ENCODE data around the gene MATK.

The MATK gene

DNA sequence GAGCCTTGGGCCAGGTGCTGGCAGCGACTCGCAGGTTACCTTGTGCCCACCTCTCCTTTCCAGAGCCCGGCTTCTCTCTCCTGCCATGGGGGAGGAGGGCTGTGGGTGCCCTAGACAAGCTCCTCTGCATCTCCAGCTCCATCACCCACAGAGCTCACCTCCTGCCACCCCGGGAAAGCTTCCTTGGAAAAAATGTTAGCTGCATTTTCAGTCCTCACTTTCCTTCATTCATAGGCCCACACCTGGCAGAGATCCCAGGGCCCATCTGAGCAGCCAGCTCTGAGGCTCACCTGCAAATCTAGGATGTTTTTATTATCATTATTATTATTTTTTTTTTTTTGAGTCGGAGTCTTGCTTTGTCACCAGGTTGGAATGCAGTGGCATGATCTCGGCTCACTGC, 45.8 kb upstream of the MATK start:
- no CpG with 5 or more reads among the region's 6 CpGs for WGBS (ENCODE audit: extremely low coverage, insufficient coverage, insufficient read length)
- Histone ChIP-seq H3K4ac (ENCODE audit: low read depth, low read length) (no peak overlapping the region), H3K4me3 (ENCODE audit: low read depth, low read length) (no peak overlapping the region), H2BK12ac (ENCODE audit: low read length) (no peak overlapping the region), H3K27ac (ENCODE audit: low read depth, low read length) (no peak overlapping the region), H3K23ac (ENCODE audit: low read length) (no peak overlapping the region), H3K79me2 (ENCODE audit: control insufficient read depth, insufficient read depth, low read length, poor library complexity) (no peaks in the 10 kb centered on the region), H2BK5ac (ENCODE audit: low read depth, low read length, poor library complexity) (no peak overlapping the region), H4K91ac (ENCODE audit: low read depth, low read length) (no peak overlapping the region), H3K36me3 (ENCODE audit: control insufficient read depth in 1 of 2, insufficient read depth in 2 of 2, low read length in 2 of 2) (no peaks in the 10 kb centered on the region), H4K12ac (ENCODE audit: low read depth, low read length) (no peak overlapping the region), H3K79me1 (ENCODE audit: low read length) (peaks cover 5% of the 10 kb centered on the region), H4K8ac (ENCODE audit: low read depth, low read length) (no peak overlapping the region), H3K14ac (ENCODE audit: low read length) (no peak overlapping the region), H3K27me3 (ENCODE audit: insufficient read depth, low read length) (no peaks in the 10 kb centered on the region), H3K9me3 (ENCODE audit: insufficient read depth, low read depth, low read length) (no peaks in the 10 kb centered on the region), H2BK120ac (ENCODE audit: insufficient read depth, low read length, poor library complexity) (no peak overlapping the region), H2AFZ (ENCODE audit: insufficient read depth, low read length, poor library complexity) (no peak overlapping the region), H2AK5ac (ENCODE audit: low read length) (no peak overlapping the region), H3K4me2 (ENCODE audit: low read length) (no peak overlapping the region), H3K18ac (ENCODE audit: low read length) (no peak overlapping the region), H3K4me1 (ENCODE audit: control insufficient read depth in 1 of 2, insufficient read depth in 2 of 2, low read length in 2 of 2) (peaks cover 0 to 3% of the 10 kb centered on the region in 2 experiments), H3K9ac (ENCODE audit: low read length) (no peak overlapping the region)
- no peak for DNase-seq

GRCh38 chr19:3831601-3832000, 45.4 kb upstream of the MATK start:
- H4K91ac ChIP-seq (ENCODE audit: low read depth, low read length): no peak overlapping the region
- H3K4ac ChIP-seq (ENCODE audit: low read depth, low read length): no peak overlapping the region
- H3K14ac ChIP-seq (ENCODE audit: low read length): no peak overlapping the region
- H3K18ac ChIP-seq (ENCODE audit: low read length): no peak overlapping the region
- H3K4me1 ChIP-seq (ENCODE audit: control insufficient read depth in 1 of 2, insufficient read depth in 2 of 2, low read length in 2 of 2): peaks cover 0 to 4% of the 10 kb centered on the region in 2 experiments
- no peak overlapping the region for H4K8ac ChIP-seq (ENCODE audit: low read depth, low read length)
- H3K4me3 ChIP-seq (ENCODE audit: low read depth, low read length): no peak overlapping the region
- no CpG with 5 or more reads among the region's 19 CpGs for WGBS (ENCODE audit: extremely low coverage, insufficient coverage, insufficient read length)
- H2BK5ac ChIP-seq (ENCODE audit: low read depth, low read length, poor library complexity): no peak overlapping the region
- no peak for DNase-seq
- no peak overlapping the region for H2BK120ac ChIP-seq (ENCODE audit: insufficient read depth, low read length, poor library complexity)
- H3K27me3 ChIP-seq (ENCODE audit: insufficient read depth, low read length): no peaks in the 10 kb centered on the region
- no peak overlapping the region for H2BK12ac ChIP-seq (ENCODE audit: low read length)
- H2AFZ ChIP-seq (ENCODE audit: insufficient read depth, low read length, poor library complexity): no peak overlapping the region
- H3K23ac ChIP-seq (ENCODE audit: low read length): no peak overlapping the region
- no peak overlapping the region for H4K12ac ChIP-seq (ENCODE audit: low read depth, low read length)
- H3K4me2 ChIP-seq (ENCODE audit: low read length): no peak overlapping the region
- H3K79me1 ChIP-seq (ENCODE audit: low read length): peaks cover 5% of the 10 kb centered on the region
- H3K9ac ChIP-seq (ENCODE audit: low read length): no peak overlapping the region
- H3K27ac ChIP-seq (ENCODE audit: low read depth, low read length): no peak overlapping the region
- no peaks in the 10 kb centered on the region for H3K36me3 ChIP-seq (ENCODE audit: control insufficient read depth in 1 of 2, insufficient read depth in 2 of 2, low read length in 2 of 2)
- H3K9me3 ChIP-seq (ENCODE audit: insufficient read depth, low read depth, low read length): no peaks in the 10 kb centered on the region
- no peaks in the 10 kb centered on the region for H3K79me2 ChIP-seq (ENCODE audit: control insufficient read depth, insufficient read depth, low read length, poor library complexity)
- H2AK5ac ChIP-seq (ENCODE audit: low read length): no peak overlapping the region

DNA sequence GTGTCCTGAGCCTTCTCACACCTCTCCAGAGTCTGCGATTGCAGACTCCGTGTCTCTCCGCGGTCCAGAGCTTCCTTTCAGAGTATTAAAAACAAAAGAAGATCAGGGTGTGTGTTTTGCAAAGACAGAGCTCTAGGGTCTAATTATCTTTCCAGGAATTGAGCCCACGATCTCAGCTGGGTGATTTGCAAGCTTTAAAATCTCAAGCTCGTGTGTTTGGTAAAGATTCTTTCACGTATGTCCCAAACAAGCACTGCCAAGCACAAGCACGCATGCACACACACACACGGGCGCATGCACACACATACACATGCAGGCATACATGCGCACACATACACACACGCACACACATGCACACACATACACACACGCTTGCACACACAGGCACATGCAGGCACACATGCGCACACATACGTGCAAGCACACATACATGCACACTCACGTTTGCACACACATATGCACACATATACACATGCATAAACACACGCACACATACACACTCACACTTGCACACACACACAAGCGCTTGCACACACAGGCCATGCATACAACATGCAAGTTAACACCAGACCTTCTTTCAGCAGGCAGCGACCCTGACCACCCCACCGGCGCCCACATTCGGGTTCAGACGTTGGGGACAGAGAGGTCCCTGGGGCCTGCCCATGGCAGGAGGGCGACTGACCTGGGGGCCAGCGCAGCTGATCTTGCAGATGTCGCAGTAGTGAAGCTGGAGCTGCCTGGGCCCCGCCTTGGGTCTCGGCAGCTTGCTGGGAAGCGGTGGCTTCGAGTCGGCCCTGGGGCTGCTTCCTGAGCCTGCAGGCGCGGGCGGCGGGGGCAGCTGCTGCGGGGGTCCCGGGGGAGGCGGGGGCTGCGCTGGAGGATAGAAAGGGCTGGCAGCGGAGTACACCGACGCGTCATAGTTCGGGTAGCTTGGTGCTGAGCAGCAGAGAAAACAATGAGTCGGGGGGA, 44.7 kb upstream of the MATK start:
- Histone ChIP-seq H3K18ac (ENCODE audit: low read length) (no peak overlapping the region), H3K9ac (ENCODE audit: low read length) (no peak overlapping the region), H3K4me3 (ENCODE audit: low read depth, low read length) (peak overlapping the region; percentile 65), H2BK120ac (ENCODE audit: insufficient read depth, low read length, poor library complexity) (no peak overlapping the region), H3K27ac (ENCODE audit: low read depth, low read length) (no peak overlapping the region), H3K4me2 (ENCODE audit: low read length) (no peak overlapping the region), H2AK5ac (ENCODE audit: low read length) (no peak overlapping the region), H3K14ac (ENCODE audit: low read length) (no peak overlapping the region), H3K27me3 (ENCODE audit: insufficient read depth, low read length) (no peaks in the 10 kb centered on the region), H4K8ac (ENCODE audit: low read depth, low read length) (no peak overlapping the region), H3K4me1 (ENCODE audit: control insufficient read depth in 1 of 2, insufficient read depth in 2 of 2, low read length in 2 of 2) (peaks cover 3 to 8% of the 10 kb centered on the region in 2 experiments), H3K23ac (ENCODE audit: low read length) (peak overlapping the region; percentile 3), H3K79me2 (ENCODE audit: control insufficient read depth, insufficient read depth, low read length, poor library complexity) (no peaks in the 10 kb centered on the region), H3K36me3 (ENCODE audit: control insufficient read depth in 1 of 2, insufficient read depth in 2 of 2, low read length in 2 of 2) (no peaks in the 10 kb centered on the region), H3K79me1 (ENCODE audit: low read length) (peaks cover 5% of the 10 kb centered on the region), H2BK12ac (ENCODE audit: low read length) (no peak overlapping the region), H3K9me3 (ENCODE audit: insufficient read depth, low read depth, low read length) (no peaks in the 10 kb centered on the region), H4K12ac (ENCODE audit: low read depth, low read length) (no peak overlapping the region), H2BK5ac (ENCODE audit: low read depth, low read length, poor library complexity) (no peak overlapping the region), H4K91ac (ENCODE audit: low read depth, low read length) (no peak overlapping the region), H2AFZ (ENCODE audit: insufficient read depth, low read length, poor library complexity) (no peak overlapping the region), H3K4ac (ENCODE audit: low read depth, low read length) (no peak overlapping the region)
- no peak for DNase-seq
- no CpG with 5 or more reads among the region's 45 CpGs for WGBS (ENCODE audit: extremely low coverage, insufficient coverage, insufficient read length)

- no peak for DNase-seq
- H3K36me3 ChIP-seq (ENCODE audit: control insufficient read depth in 1 of 2, insufficient read depth in 2 of 2, low read length in 2 of 2): no peaks in the 10 kb centered on the region
- H3K14ac ChIP-seq (ENCODE audit: low read length): peak overlapping the region; percentile 19
- H3K27me3 ChIP-seq (ENCODE audit: insufficient read depth, low read length): no peaks in the 10 kb centered on the region
- no peak overlapping the region for H3K4ac ChIP-seq (ENCODE audit: low read depth, low read length)
- H3K79me1 ChIP-seq (ENCODE audit: low read length): peaks cover 5% of the 10 kb centered on the region
- no peaks in the 10 kb centered on the region for H3K79me2 ChIP-seq (ENCODE audit: control insufficient read depth, insufficient read depth, low read length, poor library complexity)
- H3K9me3 ChIP-seq (ENCODE audit: insufficient read depth, low read depth, low read length): no peaks in the 10 kb centered on the region
- H2BK5ac ChIP-seq (ENCODE audit: low read depth, low read length, poor library complexity): no peak overlapping the region
- H2BK12ac ChIP-seq (ENCODE audit: low read length): no peak overlapping the region
- no peak overlapping the region for H4K12ac ChIP-seq (ENCODE audit: low read depth, low read length)
- peak overlapping the region; percentile 29 for H2BK120ac ChIP-seq (ENCODE audit: insufficient read depth, low read length, poor library complexity)
- no peak overlapping the region for H3K9ac ChIP-seq (ENCODE audit: low read length)
- H3K4me1 ChIP-seq (ENCODE audit: control insufficient read depth in 1 of 2, insufficient read depth in 2 of 2, low read length in 2 of 2): peaks cover 3 to 12% of the 10 kb centered on the region in 2 experiments
- no peak overlapping the region for H3K23ac ChIP-seq (ENCODE audit: low read length)
- WGBS (ENCODE audit: extremely low coverage, insufficient coverage, insufficient read length): no CpG with 5 or more reads among the region's 26 CpGs
- no peak overlapping the region for H3K27ac ChIP-seq (ENCODE audit: low read depth, low read length)
- H3K4me2 ChIP-seq (ENCODE audit: low read length): no peak overlapping the region
- H3K18ac ChIP-seq (ENCODE audit: low read length): no peak overlapping the region
- H2AFZ ChIP-seq (ENCODE audit: insufficient read depth, low read length, poor library complexity): no peak overlapping the region
- peak overlapping the region; percentile 35 for H2AK5ac ChIP-seq (ENCODE audit: low read length)
- no peak overlapping the region for H3K4me3 ChIP-seq (ENCODE audit: low read depth, low read length)
- H4K91ac ChIP-seq (ENCODE audit: low read depth, low read length): peak overlapping the region; percentile 77
- no peak overlapping the region for H4K8ac ChIP-seq (ENCODE audit: low read depth, low read length)
Measured at GRCh38 chr19:3827306-3827705, 41.1 kb upstream of the MATK start.
